GM23338 (cell line): Measurements from ENCODE around the gene MRAP. TPM values are rescaled to one million over a fixed set of nuclear protein-coding genes. Genes with fewer than 3 reads are reported as not detected.

ENCODE experiments used
- ATAC-seq: fragments of 200-7000 bp; cut with Tn5 transposase; 3 replicates; pipeline ENCODE4 v1.9.1; 2020
- DNase-seq: peaks from one replicate; pipeline ENCODE4 v3.0.0-alpha.2; 2015; ENCODE audit warnings: low spot score
- H2AFZ ChIP-seq: fragments of 200-600 bp; sonication (generic); 2 replicates; pipeline ENCODE4 v1.8.0; 2016; ENCODE audit warnings: antibody characterized with exemption, mild to moderate bottlenecking, moderate library complexity
- H3F3A ChIP-seq: fragments of 200-600 bp; sonication (generic); replicated peaks from 2 replicates; pipeline ENCODE4 v1.8.0; 2017; ENCODE audit warnings: antibody characterized with exemption, mixed run types, low read depth
- H3K27ac ChIP-seq: fragments of 200-600 bp; sonication (generic); 2 replicates; pipeline ENCODE4 v1.6.1; 2016; ENCODE audit warnings: low read depth
- H3K27me3 ChIP-seq: fragments of 200-600 bp; sonication (generic); 2 replicates; pipeline ENCODE4 v1.8.0; 2016; ENCODE audit warnings: mild to moderate bottlenecking, mixed run types, moderate library complexity; ENCODE audit not compliant: insufficient read depth
- H3K36me3 ChIP-seq: fragments of 200-600 bp; sonication (generic); 2 replicates; pipeline ENCODE4 v1.8.0; 2016; ENCODE audit warnings: mild to moderate bottlenecking; ENCODE audit not compliant: insufficient read depth
- H3K4me1 ChIP-seq: fragments of 200-600 bp; sonication (generic); 2 replicates; pipeline ENCODE4 v1.8.0; 2016; ENCODE audit warnings: mild to moderate bottlenecking, moderate library complexity; ENCODE audit not compliant: insufficient read depth
- H3K4me2 ChIP-seq: fragments of 200-600 bp; sonication (generic); 2 replicates; pipeline ENCODE4 v1.7.1; 2017; ENCODE audit warnings: mixed run types
- H3K4me3 ChIP-seq: fragments of 200-600 bp; sonication (generic); 2 replicates; pipeline ENCODE4 v1.6.1; 2016; ENCODE audit warnings: mixed run types
- H3K79me2 ChIP-seq: fragments of 200-600 bp; sonication (generic); replicated peaks from 2 replicates; pipeline ENCODE4 v1.8.0; 2017; ENCODE audit warnings: mild to moderate bottlenecking; ENCODE audit not compliant: insufficient read depth
- H3K9me2 ChIP-seq: fragments of 200-600 bp; sonication (generic); 2 replicates; pipeline ENCODE4 v1.8.0; 2017; ENCODE audit not compliant: insufficient read depth
- H4K20me1 ChIP-seq: fragments of 200-600 bp; sonication (generic); replicated peaks from 2 replicates; pipeline ENCODE4 v1.8.0; 2017; ENCODE audit warnings: mild to moderate bottlenecking; ENCODE audit not compliant: insufficient read depth
- H3K27ac Mint-ChIP-seq: 2 replicates; pipeline ENCODE4 v1.8.0; 2020; ENCODE audit warnings: inconsistent platforms, mild to moderate bottlenecking, moderate library complexity, mixed read lengths
- H3K27me3 Mint-ChIP-seq: 3 replicates; pipeline ENCODE4 v1.8.0; 2022; ENCODE audit warnings: low read depth, mild to moderate bottlenecking, moderate library complexity, mixed read lengths, inconsistent platforms; ENCODE audit not compliant: insufficient read depth, poor library complexity
- H3K36me3 Mint-ChIP-seq: 3 replicates; pipeline ENCODE4 v1.8.0; 2021; ENCODE audit warnings: low read depth, mild to moderate bottlenecking, inconsistent platforms, moderate library complexity, mixed read lengths
- H3K4me1 Mint-ChIP-seq: 3 replicates; pipeline ENCODE4 v1.8.0; 2020; ENCODE audit warnings: mild to moderate bottlenecking, inconsistent platforms, mixed read lengths
- H3K4me3 Mint-ChIP-seq: 3 replicates; pipeline ENCODE4 v1.8.0; 2021; ENCODE audit warnings: moderate library complexity, mild to moderate bottlenecking, inconsistent platforms, mixed read lengths
- H3K9me3 Mint-ChIP-seq: 3 replicates; pipeline ENCODE4 v1.8.0; 2020; ENCODE audit warnings: moderate library complexity, mild to moderate bottlenecking, inconsistent platforms, mixed read lengths
- CREB1 ChIP-seq: fragments of 250-450 bp; sonication (Bioruptor Pico); IDR thresholded peaks from 2 replicates; pipeline ENCODE4 v1.5.0; 2020; ENCODE audit warnings: low read depth, mild to moderate bottlenecking, moderate library complexity
- CTCF ChIP-seq, 2 experiments: fragments of 200-600 bp in 1 of 2; sonication (generic) in 1 of 2; conservative IDR thresholded peaks; 2 replicates each; pipeline versions ENCODE4 v1.5.1 to v1.6.1; 2016 to 2017; ENCODE audit warnings: antibody characterized with exemption in 2 of 2, low read depth in 2 of 2, mild to moderate bottlenecking in 2 of 2, moderate library complexity in 1 of 2
- ETS1 ChIP-seq: IDR thresholded peaks from 2 replicates; pipeline ENCODE4 v1.6.1; 2016; ENCODE audit warnings: antibody characterized with exemption
- EZH2 ChIP-seq: fragments of 200-600 bp; sonication (generic); IDR thresholded peaks from one replicate; pipeline ENCODE4 v1.8.0; 2017; ENCODE audit warnings: antibody characterized with exemption, mild to moderate bottlenecking, low read depth; ENCODE audit not compliant: unreplicated experiment
- EZH2phosphoT487 ChIP-seq: fragments of 200-600 bp; sonication (generic); IDR thresholded peaks from one replicate; pipeline ENCODE4 v1.8.1; 2018; ENCODE audit warnings: antibody characterized with exemption; ENCODE audit not compliant: unreplicated experiment
- JUNB ChIP-seq: IDR thresholded peaks from one replicate; pipeline ENCODE4 v1.6.1; 2016; ENCODE audit warnings: antibody characterized with exemption; ENCODE audit not compliant: unreplicated experiment
- NANOG ChIP-seq: IDR thresholded peaks from 2 replicates; pipeline ENCODE4 v1.6.1; 2016; ENCODE audit warnings: antibody characterized with exemption, borderline replicate concordance
- POLR2AphosphoS5 ChIP-seq: IDR thresholded peaks from 2 replicates; pipeline ENCODE4 v1.6.1; 2016; ENCODE audit warnings: antibody characterized with exemption, low read depth
- REST ChIP-seq: IDR thresholded peaks from one replicate; pipeline ENCODE4 v1.6.1; 2018; ENCODE audit warnings: antibody characterized with exemption; ENCODE audit not compliant: unreplicated experiment
- STAT1 ChIP-seq: IDR thresholded peaks from one replicate; pipeline ENCODE4 v1.6.1; 2016; ENCODE audit warnings: antibody characterized with exemption; ENCODE audit not compliant: unreplicated experiment
- ZNF114 ChIP-seq: fragments of 250-450 bp; sonication (Bioruptor Pico); IDR thresholded peaks from 2 replicates; pipeline ENCODE4 v1.5.0; 2020; ENCODE audit warnings: mild to moderate bottlenecking, moderate library complexity
- ZNF331 ChIP-seq: fragments of 250-450 bp; sonication (Bioruptor Pico); IDR thresholded peaks from 2 replicates; pipeline ENCODE4 v1.5.0; 2020; ENCODE audit warnings: low read depth, mild to moderate bottlenecking, moderate library complexity
- ZNF462 ChIP-seq: fragments of 250-450 bp; sonication (Bioruptor Pico); IDR thresholded peaks from 2 replicates; pipeline ENCODE4 v1.5.0; 2020; ENCODE audit warnings: mild to moderate bottlenecking, moderate library complexity
- polyA plus RNA-seq: library from polyadenylated mRNA; unstranded; fragments of >200 nt; fragmentation: Nextera tagmentation; extraction: Ambion mirVana; gene quantifications from 2 replicates; pipeline ENCODE4 v1.2.1, GENCODE V29; 2016
- total RNA-seq: library from RNA; depleted of rRNA; stranded (reverse); fragments of >200 nt; shearing (Covaris generic); gene quantifications from 2 replicates; pipeline ENCODE4 v1.2.3, GENCODE V29; 2014

MRAP gene
- total and polyA plus RNA-seq, 2 experiments from 2014 or later: 0.78 TPM; not detected in 1

- H3K27ac ChIP-seq: no peak overlapping the region
- Mint-ChIP-seq H3K27me3 (peaks cover 5% of the 10 kb centered on the region), H3K36me3 (peaks cover 55% of the 10 kb centered on the region), H3K4me1 (peaks cover 4% of the 10 kb centered on the region; the same call in 1 of the 3 replicates), H3K27ac (no peak overlapping the region), H3K4me3 (no peak overlapping the region), H3K9me3 (no peaks in the 10 kb centered on the region)
- no peak for ATAC-seq
- no peaks in the 10 kb centered on the region for H3K4me1 ChIP-seq
- no peak overlapping the region for H3K4me2 ChIP-seq
- H3K36me3 ChIP-seq: peaks cover 42% of the 10 kb centered on the region
- no peaks in the 10 kb centered on the region for H3F3A ChIP-seq
- no peak overlapping the region for H2AFZ ChIP-seq
- no peaks in the 10 kb centered on the region for H3K9me2 ChIP-seq
- no peaks in the 10 kb centered on the region; the same call in 1 of the 2 replicates for H3K79me2 ChIP-seq
- DNase-seq: no peak
- no peaks in the 10 kb centered on the region for H3K27me3 ChIP-seq
- H3K4me3 ChIP-seq: no peak overlapping the region
- H4K20me1 ChIP-seq: peaks cover 3% of the 10 kb centered on the region
- TF ChIP-seq EZH2phosphoT487 (no peak), EZH2 (no peak), CREB1 (CRISPR knock-in tag) (no peak), POLR2AphosphoS5 (no peak), ZNF331 (CRISPR knock-in tag) (no peak), REST (no peak), ETS1 (no peak), CTCF (conservative IDR thresholded peaks at IDR 0.05; ENCODE audit: low read depth in 2 of 2) (no peak), STAT1 (no peak), ZNF114 (no peak), ZNF462 (CRISPR knock-in tag) (no peak), NANOG (no peak), JUNB (no peak)
Measured at GRCh38 chr21:32314806-32315205, 16.2 kb downstream of the MRAP start.
